GM23338 (cell line): ENCODE measurements around the gene EXOSC5.

ENCODE experiments used
- CREB1 ChIP-seq: fragments of 250-450 bp; sonication (Bioruptor Pico); IDR thresholded peaks from 2 replicates; pipeline ENCODE4 v1.5.0; 2020; ENCODE audit warnings: low read depth, mild to moderate bottlenecking, moderate library complexity
- CTCF ChIP-seq, 2 experiments: fragments of 200-600 bp in 1 of 2; sonication (generic) in 1 of 2; conservative IDR thresholded peaks; 2 replicates each; pipeline versions ENCODE4 v1.5.1 to v1.6.1; 2016 to 2017; ENCODE audit warnings: antibody characterized with exemption in 2 of 2, low read depth in 2 of 2, mild to moderate bottlenecking in 2 of 2, moderate library complexity in 1 of 2
- TF ChIP-seq, protein P1 (sequence below): IDR thresholded peaks from one replicate; pipeline ENCODE4 v1.6.1; 2018; ENCODE audit warnings: antibody characterized with exemption; ENCODE audit not compliant: unreplicated experiment

DNA sequence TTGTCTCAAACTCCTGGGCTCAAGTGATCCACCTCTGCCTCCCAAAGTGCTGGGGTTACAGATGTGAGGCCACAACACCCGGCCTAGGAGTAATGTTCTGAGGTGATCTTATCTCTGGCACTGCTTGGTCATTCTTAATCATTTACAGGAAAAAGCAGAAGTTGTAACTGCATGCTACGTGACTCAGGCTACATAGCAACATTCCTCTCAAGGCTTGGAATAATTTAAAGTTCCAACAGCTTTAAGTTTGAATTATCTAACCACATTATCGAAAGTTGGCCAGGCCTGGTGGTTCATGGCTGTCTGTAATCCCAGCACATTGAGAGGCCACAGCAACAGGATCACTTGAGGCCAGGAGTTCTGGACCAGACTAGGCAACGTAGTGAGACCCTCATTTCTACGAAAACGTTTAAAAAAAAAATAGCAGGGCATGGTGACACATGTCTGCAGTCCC is 29.3 kb downstream of the EXOSC5 start:
- TF ChIP-seq CTCF (conservative IDR thresholded peaks at IDR 0.05; ENCODE audit: low read depth in 2 of 2) (no peak), CREB1 (CRISPR knock-in tag) (no peak)
- TF ChIP-seq, protein P1, sequence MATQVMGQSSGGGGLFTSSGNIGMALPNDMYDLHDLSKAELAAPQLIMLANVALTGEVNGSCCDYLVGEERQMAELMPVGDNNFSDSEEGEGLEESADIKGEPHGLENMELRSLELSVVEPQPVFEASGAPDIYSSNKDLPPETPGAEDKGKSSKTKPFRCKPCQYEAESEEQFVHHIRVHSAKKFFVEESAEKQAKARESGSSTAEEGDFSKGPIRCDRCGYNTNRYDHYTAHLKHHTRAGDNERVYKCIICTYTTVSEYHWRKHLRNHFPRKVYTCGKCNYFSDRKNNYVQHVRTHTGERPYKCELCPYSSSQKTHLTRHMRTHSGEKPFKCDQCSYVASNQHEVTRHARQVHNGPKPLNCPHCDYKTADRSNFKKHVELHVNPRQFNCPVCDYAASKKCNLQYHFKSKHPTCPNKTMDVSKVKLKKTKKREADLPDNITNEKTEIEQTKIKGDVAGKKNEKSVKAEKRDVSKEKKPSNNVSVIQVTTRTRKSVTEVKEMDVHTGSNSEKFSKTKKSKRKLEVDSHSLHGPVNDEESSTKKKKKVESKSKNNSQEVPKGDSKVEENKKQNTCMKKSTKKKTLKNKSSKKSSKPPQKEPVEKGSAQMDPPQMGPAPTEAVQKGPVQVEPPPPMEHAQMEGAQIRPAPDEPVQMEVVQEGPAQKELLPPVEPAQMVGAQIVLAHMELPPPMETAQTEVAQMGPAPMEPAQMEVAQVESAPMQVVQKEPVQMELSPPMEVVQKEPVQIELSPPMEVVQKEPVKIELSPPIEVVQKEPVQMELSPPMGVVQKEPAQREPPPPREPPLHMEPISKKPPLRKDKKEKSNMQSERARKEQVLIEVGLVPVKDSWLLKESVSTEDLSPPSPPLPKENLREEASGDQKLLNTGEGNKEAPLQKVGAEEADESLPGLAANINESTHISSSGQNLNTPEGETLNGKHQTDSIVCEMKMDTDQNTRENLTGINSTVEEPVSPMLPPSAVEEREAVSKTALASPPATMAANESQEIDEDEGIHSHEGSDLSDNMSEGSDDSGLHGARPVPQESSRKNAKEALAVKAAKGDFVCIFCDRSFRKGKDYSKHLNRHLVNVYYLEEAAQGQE: no peak
